Glomerular visceral epithelial cell (primary cell): ENCODE results near the gene MADCAM1.

Experiments
- DNase-seq: peaks from one replicate; pipeline ENCODE4 v3.0.0-alpha.2; 2016; ENCODE audit errors: extremely low spot score

Gene MADCAM1

GRCh38 chr19:532561-533363, 36.5 kb downstream of the MADCAM1 start:
- DNase-seq: peak; percentile 64

DNA sequence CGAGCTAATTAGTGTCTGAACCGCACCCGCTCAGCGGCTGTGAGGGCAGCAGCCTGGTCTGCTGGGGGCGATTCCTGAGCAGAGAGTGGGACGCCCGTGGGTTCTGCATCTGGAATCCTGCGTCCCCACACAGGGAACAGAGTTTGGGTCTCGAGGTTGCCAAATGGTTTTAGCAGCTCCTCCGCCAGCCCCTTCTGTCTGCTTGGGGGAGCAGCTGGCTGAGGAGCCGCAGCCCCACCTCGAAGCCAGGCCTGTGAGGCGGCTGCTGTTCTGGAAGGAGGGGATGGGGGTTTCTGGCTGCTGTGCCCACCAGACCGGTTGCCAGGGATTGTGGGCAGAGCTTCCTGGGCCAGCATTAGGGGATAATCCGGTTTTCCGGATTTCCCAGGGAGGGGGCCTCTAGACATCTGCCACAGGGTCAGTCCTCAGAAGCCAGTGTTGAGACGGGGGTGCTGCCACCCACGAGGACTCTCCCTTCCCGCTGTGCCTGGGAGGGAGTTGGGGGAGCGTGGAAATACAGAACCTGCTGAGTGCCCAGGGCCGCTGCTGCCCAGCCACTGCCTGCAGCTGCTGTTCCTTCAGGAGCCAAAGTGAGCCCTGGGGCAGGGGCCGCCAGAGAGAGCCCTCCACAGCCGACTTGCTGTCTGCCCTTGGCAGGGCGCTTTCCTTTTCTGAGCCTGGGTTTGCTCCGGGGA, 37.2 kb downstream of the MADCAM1 start:
- DNase-seq: no peak

DNA sequence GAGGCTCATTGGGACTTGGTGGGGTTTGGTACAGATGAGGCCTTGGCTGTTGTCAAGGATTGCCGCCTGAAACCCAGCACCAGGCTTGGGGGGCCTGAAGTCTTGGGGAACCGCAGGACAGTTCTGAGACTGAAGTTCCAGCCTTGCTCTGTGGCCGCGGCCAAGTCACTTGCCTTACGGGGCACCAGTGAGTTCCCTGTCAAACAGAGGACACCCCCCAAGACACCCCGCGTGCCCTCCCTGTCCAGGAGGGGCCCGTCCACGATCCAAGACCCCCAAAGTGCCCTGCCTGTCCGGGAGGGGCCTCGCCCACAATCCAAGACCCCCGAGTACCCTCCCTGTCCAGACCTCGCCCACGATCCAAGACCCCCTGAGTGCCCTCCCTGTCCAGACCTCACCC, 37.8 kb downstream of the MADCAM1 start:
- no peak for DNase-seq

GRCh38 chr19:535017-535835, 38.9 kb downstream of the MADCAM1 start:
- DNase-seq: peak; percentile 64

- no peak for DNase-seq
Observed at GRCh38 chr19:536031-536880, 40.0 kb downstream of the MADCAM1 start.

DNA sequence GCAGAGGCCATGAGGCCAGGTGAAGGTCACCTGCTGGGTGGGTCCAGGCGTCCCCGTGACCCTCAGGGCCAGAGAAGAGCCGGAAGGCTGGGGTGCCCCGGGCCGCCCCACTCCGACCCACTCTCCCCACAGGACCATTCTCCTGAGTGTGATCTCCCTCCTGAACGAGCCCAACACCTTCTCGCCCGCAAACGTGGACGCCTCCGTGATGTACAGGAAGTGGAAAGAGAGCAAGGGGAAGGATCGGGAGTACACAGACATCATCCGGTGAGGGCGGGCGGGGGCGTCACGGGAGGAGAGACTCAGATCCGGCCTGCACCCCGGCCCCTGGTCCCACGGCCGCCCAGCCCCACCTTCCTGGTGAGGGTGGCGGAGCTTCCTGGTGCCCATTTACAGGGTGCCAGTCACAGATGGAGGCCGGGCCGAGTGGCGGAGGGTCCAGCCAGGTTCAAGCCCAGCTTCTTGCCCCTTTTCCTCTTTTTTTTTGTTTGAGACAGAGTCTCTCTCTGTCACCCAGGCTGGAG, 40.7 kb downstream of the MADCAM1 start:
- DNase-seq: no peak

GRCh38 chr19:538641-539428, 42.5 kb downstream of the MADCAM1 start:
- no peak for DNase-seq

GRCh38 chr19:539429-540030, 43.2 kb downstream of the MADCAM1 start:
- no peak for DNase-seq

GRCh38 chr19:540867-541637, 44.8 kb downstream of the MADCAM1 start:
- DNase-seq: no peak

- no peak for DNase-seq
Observed at GRCh38 chr19:541699-542098, 45.4 kb downstream of the MADCAM1 start.

DNA sequence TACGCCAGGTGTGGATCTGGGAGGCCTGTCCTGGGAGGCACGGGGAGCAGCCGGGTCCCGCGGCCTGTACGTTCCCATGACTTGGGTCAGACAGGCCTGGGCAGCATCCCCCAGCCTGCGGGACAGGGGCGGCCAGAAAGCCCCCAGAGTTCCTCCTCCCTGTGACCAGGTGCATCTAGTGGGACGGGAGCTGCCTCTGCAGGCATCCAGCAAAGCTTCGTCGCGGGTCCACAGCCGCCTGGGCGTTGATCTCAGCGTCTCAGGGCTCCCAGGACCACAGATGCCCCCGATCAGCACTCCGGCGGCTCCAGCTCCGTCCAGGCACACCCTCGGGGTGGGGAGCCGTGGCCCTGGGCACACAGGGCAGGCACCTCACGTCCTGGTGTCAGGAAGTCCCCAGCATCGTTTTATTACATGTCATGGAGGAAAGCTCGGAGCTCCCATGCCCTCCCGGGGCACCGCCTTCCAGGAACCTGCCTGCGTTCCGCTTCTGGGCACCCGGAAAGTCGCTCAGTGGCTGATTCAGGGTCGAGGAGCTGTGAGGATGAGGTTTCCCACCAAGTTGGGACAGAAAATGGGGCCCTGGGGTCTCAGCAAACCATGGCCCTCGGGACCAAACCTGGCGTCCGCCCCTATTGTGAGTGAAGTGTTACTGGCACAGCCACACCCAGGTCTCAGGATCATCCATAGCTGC, 46.0 kb downstream of the MADCAM1 start:
- no peak for DNase-seq

GRCh38 chr19:543910-544608, 47.8 kb downstream of the MADCAM1 start, which contains the start of gene GZMM:
Gene GZMM, plus strand, starts transcription at chr19:544053. Its CDS starts 19 bp downstream, at chr19:544072.
- DNase-seq: no peak

GRCh38 chr19:547117-547516, 50.8 kb downstream of the MADCAM1 start:
- no peak for DNase-seq

DNA sequence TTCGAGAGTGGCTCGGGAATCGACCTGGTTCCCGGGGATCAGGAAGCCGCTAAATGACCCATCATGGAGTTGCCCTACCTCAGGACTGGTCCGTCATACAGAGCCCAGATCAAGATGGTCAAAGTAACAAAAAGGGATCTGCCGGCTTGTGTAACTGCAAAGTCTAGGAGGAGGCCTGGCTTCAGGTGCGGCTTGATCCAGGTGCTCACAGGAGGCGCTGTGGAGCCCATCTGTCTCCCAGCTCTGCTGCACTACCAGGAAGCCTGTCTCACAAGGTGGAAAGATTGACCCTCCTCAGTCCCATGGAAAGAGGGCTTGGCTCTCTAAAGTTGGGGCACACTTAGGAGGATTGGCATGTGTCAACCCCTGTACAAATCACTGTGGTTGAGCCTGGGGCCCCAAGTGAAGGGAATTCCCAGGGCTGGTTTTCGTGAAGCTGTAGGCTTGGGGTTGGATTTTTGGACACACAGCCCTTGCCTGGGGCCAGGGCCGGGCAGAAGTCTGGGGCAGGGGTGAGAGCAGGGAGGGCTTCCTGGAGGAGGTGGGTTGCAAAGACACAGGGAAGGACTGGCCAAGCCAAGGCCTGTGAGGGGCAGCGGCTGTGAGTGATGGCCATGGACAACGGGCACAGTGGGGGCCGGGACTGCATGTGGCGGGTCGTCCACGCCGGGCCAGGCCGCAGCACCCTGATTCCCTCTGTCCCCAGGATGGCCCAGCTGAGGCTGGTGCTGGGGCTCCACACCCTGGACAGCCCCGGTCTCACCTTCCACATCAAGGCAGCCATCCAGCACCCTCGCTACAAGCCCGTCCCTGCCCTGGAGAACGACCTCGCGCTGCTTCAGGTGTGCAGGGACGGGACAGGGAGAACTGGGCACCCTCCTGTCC, 51.8 kb downstream of the MADCAM1 start:
- no peak for DNase-seq

DNA sequence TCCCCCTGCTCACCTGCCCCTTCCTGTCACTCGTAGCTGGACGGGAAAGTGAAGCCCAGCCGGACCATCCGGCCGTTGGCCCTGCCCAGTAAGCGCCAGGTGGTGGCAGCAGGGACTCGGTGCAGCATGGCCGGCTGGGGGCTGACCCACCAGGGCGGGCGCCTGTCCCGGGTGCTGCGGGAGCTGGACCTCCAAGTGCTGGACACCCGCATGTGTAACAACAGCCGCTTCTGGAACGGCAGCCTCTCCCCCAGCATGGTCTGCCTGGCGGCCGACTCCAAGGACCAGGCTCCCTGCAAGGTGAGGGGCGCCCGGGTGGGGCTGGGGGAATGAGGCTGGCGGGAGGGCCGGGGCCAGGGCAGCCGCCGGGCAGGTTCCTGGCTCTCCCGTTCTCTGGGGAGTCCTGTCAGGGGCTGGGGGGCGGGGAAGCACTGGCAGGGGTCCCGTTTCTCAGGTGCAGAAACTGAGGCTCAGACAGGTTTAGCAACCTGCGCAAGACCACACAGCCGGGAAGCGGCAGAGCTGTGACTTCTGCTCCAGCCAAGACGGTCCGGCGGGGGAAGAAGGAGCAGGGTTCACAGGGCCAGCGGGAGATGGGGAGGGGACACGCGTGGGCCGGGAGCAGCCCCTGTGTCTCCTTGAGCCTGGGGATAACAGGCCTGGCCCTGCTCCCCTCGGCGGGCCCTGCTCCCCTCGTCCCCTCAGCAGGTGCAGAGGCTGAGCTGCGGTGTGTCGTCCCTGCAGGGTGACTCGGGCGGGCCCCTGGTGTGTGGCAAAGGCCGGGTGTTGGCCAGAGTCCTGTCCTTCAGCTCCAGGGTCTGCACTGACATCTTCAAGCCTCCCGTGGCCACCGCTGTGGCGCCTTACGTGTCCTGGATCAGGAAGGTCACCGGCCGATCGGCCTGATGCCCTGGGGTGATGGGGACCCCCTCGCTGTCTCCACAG, 52.9 kb downstream of the MADCAM1 start:
- no peak for DNase-seq

DNA sequence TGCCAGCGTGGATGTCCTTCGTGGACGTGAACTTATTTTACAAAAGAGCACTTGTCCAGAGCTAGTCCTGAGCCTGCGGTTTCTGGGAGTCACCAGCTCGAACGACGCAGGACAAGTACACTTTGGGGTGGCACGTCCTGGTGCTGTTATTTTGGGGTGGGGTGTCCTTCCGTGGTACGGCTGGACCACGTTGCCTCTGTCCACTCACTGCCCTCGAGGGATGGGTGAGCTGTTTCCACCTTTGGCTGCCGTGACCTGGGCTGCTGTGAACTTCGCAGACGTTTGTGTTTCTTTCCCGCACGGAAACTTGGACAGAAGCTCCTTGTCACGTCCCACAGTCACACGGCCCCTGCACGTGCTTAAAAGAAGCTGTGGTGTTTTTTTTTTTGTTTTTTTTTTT, 58.5 kb downstream of the MADCAM1 start:
- no peak for DNase-seq
